Upper lobe of left lung (tissue), 6 donors: ENCODE data around the gene PCYT2. TPM values are rescaled to one million over a fixed set of nuclear protein-coding genes. Genes with fewer than 3 reads are reported as not detected.

Experiments used
- ATAC-seq, 2 donors: fragments of 200-7000 bp; cut with Tn5 transposase; one replicate each; pipeline ENCODE4 v1.9.1; 2022; ENCODE audit warnings: mild to moderate bottlenecking in 2 of 2, moderate library complexity in 2 of 2; ENCODE audit not compliant: low FRiP score in 2 of 2
- DNase-seq, 2 donors: peaks; one replicate each; pipeline ENCODE4 v3.0.0-alpha.2; 2019 to 2020
- H3K27ac ChIP-seq, 4 donors: fragments of 200-600 bp; sonication (generic); one replicate each; pipeline ENCODE4 v1.5.1; 2016 to 2019
- H3K27me3 ChIP-seq, 4 donors: fragments of 200-600 bp; sonication (generic); one replicate each; pipeline ENCODE4 v1.5.1; 2017 to 2019
- H3K36me3 ChIP-seq, 4 donors: fragments of 200-600 bp; sonication (generic); one replicate each; pipeline ENCODE4 v1.5.1; 2016 to 2019
- H3K4me1 ChIP-seq, 4 donors: fragments of 200-600 bp; sonication (generic); one replicate each; pipeline ENCODE4 v1.5.1; 2018 to 2019
- H3K4me3 ChIP-seq, 4 donors: fragments of 200-600 bp; sonication (generic); one replicate each; pipeline ENCODE4 v1.5.1; 2017 to 2019; ENCODE audit warnings: mild to moderate bottlenecking in 2 of 4, moderate library complexity in 1 of 4
- H3K9me3 ChIP-seq, 4 donors: fragments of 200-600 bp; sonication (generic); one replicate each; pipeline ENCODE4 v1.5.1; 2018 to 2019
- EP300 ChIP-seq, 4 donors: sonication (generic); formaldehyde crosslinking; IDR thresholded peaks; one replicate each; pipeline ENCODE4 v1.5.1; 2017; ENCODE audit warnings: antibody characterized with exemption in 4 of 4, control low read depth in 2 of 4
- POLR2A ChIP-seq, 4 donors: fragments of 450-650 bp; IDR thresholded peaks; one replicate each; pipeline ENCODE4 v1.5.1; 2016 to 2017; ENCODE audit warnings: antibody characterized with exemption in 4 of 4, mild to moderate bottlenecking in 2 of 4
- POLR2AphosphoS5 ChIP-seq, 2 donors: sonication (generic); formaldehyde crosslinking; IDR thresholded peaks; one replicate each; pipeline ENCODE4 v1.5.1; 2017; ENCODE audit warnings: antibody characterized with exemption in 2 of 2
- WGBS, 2 donors: methylation state at CpG; one replicate each; pipeline ENCODE4 v1.1.5; 2017 to 2018; 5-methylcytosine and 5-hydroxymethylcytosine counted together
- total RNA-seq, 6 donors: library from RNA; depleted of rRNA in 4 of 6; stranded (reverse); fragments of >200 nt in 4 of 6; gene quantifications; one replicate each; pipeline versions ENCODE4 v1.1.0 to v1.2.1, GENCODE V29; 2016 to 2021
- TF ChIP-seq, protein P1 (sequence below), 6 experiments: fragments of 450-650 bp in 4 of 6; fragments of 200-600 bp in 2 of 6; sonication (generic) in 2 of 6; IDR thresholded peaks; one replicate each; pipeline ENCODE4 v1.5.1; 2016 to 2019; ENCODE audit warnings: antibody characterized with exemption in 6 of 6
- donor health status: DM: no; HTN: no; CAD: no; lungs with moderate emphysema.
- donor health status: DM: no; HTN: yes; CAD: no; lungs with severe emphysema.

Gene PCYT2
- total RNA-seq, 6 donors from 2014 or later: 29.1 to 63.1 (median 52.2) TPM

DNA sequence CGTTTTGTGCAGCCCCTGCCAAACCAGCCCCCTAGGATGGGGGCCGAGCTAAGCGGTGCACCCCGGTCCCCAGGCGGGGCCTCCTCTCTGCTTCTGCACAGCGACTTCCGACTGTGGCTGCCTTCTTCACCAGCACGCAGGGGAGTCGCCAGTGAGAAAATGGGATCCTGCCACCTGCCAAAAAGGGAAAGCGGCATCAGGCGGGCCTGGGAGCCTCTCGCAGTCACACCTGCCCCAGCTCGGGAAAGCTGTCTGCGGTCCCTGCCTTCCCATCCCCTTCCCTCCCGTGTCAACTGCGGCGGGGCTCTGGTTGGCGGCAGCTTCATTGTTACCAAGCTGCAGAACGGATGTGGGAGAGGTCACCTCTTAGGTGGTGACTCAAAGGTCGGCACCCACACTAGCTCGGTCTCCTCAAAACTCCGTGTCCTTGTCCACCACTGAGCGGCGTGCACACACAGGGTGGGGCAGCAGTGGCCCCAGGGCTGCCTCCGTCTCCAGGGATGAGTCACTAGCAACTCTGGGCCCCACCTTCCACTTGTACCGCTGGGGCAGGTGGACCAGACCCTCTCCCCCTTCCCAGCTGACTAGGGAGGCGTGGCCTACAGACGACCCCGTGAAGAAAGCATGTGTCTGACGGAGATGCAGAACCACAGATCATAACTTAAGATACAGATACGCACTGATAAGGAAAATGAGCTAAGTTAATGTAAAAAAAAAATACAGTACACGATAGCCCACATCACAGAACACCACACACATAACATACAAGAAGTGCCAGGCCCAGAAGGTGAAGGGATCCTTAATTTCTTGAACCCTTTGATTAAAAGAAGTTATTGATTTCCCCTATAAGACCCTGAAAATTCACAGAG lies 1.5 kb upstream of the PCYT2 start:
- peak overlapping the region in 1 of 4 donors; percentile 68 for H3K27ac ChIP-seq
- H3K9me3 ChIP-seq: no peaks in the 10 kb centered on the region
- no peaks in the 10 kb centered on the region for H3K27me3 ChIP-seq
- H3K4me1 ChIP-seq: peaks cover 16 to 46% (median 30%) of the 10 kb centered on the region in 4 donors
- TF ChIP-seq POLR2A (IDR thresholded peaks at IDR 0.05) (no peak), POLR2AphosphoS5 (IDR thresholded peaks at IDR 0.05) (no peak)
- peaks cover 10 to 51% (median 45%) of the 10 kb centered on the region in 4 donors for H3K36me3 ChIP-seq
- DNase-seq (peak in 1 of 2 donors; percentile 54), ATAC-seq (no peak)
- 88 to 89% methylated on average over 25 to 32 of the region's 32 CpGs for WGBS, 2 donors
- no peak overlapping the region for H3K4me3 ChIP-seq

DNA sequence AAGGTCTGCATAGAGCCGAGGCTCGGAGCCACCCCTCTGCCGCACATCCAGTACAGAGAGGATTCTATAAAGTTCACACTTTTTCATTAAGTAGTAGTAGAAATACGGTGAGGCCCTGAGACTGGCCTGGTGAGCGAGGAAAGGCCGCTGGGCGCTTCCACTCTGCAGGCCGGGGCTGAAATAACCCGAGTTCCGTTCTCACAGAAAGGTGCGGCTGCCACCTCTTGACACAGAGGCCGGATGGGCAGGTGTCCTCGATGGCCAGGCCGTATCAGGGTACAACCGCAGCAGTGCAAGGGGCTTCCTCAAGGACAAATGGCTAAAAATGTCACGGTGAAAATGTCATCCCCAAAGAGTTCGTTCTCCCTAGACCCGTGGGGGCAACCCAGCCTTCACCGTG lies 770 bp upstream of the PCYT2 start:
- peaks cover 10 to 58% (median 52%) of the 10 kb centered on the region in 4 donors for H3K36me3 ChIP-seq
- H3K27me3 ChIP-seq: no peaks in the 10 kb centered on the region
- peak overlapping the region in 3 of 4 donors; percentile 33 to 98 (median 89) for H3K4me3 ChIP-seq
- peaks cover 12 to 39% (median 25%) of the 10 kb centered on the region in 4 donors for H3K4me1 ChIP-seq
- no peaks in the 10 kb centered on the region for H3K9me3 ChIP-seq
- 78 to 85% methylated on average over 17 to 19 of the region's 19 CpGs for WGBS, 2 donors
- peak overlapping the region; percentile 2 to 68 (median 56) for H3K27ac ChIP-seq
- TF ChIP-seq, protein P1, sequence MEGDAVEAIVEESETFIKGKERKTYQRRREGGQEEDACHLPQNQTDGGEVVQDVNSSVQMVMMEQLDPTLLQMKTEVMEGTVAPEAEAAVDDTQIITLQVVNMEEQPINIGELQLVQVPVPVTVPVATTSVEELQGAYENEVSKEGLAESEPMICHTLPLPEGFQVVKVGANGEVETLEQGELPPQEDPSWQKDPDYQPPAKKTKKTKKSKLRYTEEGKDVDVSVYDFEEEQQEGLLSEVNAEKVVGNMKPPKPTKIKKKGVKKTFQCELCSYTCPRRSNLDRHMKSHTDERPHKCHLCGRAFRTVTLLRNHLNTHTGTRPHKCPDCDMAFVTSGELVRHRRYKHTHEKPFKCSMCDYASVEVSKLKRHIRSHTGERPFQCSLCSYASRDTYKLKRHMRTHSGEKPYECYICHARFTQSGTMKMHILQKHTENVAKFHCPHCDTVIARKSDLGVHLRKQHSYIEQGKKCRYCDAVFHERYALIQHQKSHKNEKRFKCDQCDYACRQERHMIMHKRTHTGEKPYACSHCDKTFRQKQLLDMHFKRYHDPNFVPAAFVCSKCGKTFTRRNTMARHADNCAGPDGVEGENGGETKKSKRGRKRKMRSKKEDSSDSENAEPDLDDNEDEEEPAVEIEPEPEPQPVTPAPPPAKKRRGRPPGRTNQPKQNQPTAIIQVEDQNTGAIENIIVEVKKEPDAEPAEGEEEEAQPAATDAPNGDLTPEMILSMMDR (IDR thresholded peaks at IDR 0.05): no peak
- TF ChIP-seq POLR2A (IDR thresholded peaks at IDR 0.05) (no peak), POLR2AphosphoS5 (IDR thresholded peaks at IDR 0.05) (no peak), EP300 (IDR thresholded peaks at IDR 0.05) (no peak)
- DNase-seq (no peak), ATAC-seq (no peak)

DNA sequence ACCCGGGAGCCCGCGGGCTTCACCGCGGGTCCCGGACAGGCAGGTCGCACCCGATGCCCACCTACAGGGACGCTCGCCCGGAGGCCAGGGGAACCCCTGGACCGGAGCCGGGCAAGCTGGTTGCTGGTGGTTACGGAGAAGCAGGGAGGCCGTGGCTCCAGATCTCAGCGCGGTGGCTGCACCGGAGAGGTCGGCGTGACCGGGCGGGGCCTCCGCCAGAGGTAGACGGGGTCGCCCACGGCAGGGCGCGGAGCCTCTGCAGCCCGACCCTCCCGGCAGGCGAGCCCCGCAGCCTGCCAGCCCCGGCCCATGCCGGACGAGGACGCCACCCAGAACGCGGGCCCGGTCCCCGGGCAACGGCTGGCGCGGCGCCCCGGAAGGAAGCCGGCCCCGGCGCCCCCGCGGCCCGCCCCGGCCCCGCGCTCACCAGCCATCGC lies 341 bp downstream of the PCYT2 start:
- ATAC-seq (no peak), DNase-seq (no peak)
- peak overlapping the region in 3 of 4 donors; percentile 59 to 81 (median 62) for H3K27ac ChIP-seq
- peaks cover 10 to 65% (median 60%) of the 10 kb centered on the region in 4 donors for H3K36me3 ChIP-seq
- H3K27me3 ChIP-seq: no peaks in the 10 kb centered on the region
- TF ChIP-seq, protein P1 (IDR thresholded peaks at IDR 0.05): peak in 1 of 6 experiments; percentile 13
- TF ChIP-seq POLR2AphosphoS5 (IDR thresholded peaks at IDR 0.05): no peak
- H3K4me3 ChIP-seq: peak overlapping the region; percentile 45 to 98 (median 88)
- 0% methylated on average over 1 to 35 of the region's 55 CpGs for WGBS, 2 donors
- no peaks in the 10 kb centered on the region for H3K9me3 ChIP-seq
- H3K4me1 ChIP-seq: peaks cover 8 to 28% (median 17%) of the 10 kb centered on the region in 4 donors

DNA sequence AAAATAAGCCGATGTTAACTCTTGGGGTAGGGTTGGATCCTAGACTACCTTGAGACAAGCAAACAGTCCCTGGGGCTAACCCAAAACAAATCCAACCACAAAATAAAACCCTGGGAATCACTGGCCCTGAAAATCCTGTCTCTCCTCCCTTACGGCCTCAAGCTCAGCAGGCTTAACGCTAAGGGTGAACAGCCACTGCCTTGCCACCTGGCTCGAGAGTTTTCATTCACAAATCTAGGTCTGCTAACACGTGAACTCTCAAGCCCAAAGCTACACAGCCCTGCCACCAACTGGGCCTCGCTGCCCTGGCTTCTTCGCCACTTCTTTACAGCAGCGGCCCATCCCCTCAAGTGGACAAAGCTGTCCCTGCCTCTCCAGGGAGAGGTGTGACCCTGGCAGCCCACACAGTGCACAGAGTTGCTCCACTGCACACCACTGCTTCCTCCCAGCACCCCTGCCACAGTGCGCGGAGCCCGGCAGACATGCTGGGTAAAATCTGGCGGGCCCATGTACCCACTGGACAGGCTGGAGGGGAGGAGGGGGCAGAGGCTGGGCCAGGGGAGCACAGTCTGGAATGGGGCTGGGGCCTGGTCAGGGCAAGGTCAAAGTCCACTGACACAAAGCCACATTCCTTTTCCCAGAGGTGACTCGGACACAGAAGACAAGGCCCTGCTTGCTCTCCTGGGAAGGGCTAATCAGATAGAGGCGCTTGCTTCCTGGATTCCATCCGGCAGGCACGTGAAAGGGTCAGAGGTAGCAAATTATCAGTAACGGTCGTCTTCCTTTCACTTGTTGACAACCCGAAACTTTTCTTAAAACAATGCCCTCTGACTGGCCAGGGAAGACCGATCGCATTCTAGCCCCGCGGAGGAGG lies 996 bp downstream of the PCYT2 start:
- no peaks in the 10 kb centered on the region for H3K27me3 ChIP-seq
- WGBS, 2 donors: 37 to 49% methylated on average over 19 to 23 of the region's 23 CpGs
- H3K36me3 ChIP-seq: peaks cover 10 to 61% (median 58%) of the 10 kb centered on the region in 4 donors
- H3K4me3 ChIP-seq: peak overlapping the region; percentile 45 to 98 (median 88)
- peak in 1 of 2 donors; percentile 77 for DNase-seq
- H3K4me1 ChIP-seq: peaks cover 8 to 23% (median 17%) of the 10 kb centered on the region in 4 donors
- ATAC-seq: no peak
- no peaks in the 10 kb centered on the region for H3K9me3 ChIP-seq
- H3K27ac ChIP-seq: peak overlapping the region in 3 of 4 donors; percentile 59 to 81 (median 62)
- TF ChIP-seq POLR2AphosphoS5 (IDR thresholded peaks at IDR 0.05): no peak
- no peak for TF ChIP-seq POLR2A (IDR thresholded peaks at IDR 0.05)
- TF ChIP-seq, protein P1 (IDR thresholded peaks at IDR 0.05): no peak
- TF ChIP-seq EP300 (IDR thresholded peaks at IDR 0.05): no peak

DNA sequence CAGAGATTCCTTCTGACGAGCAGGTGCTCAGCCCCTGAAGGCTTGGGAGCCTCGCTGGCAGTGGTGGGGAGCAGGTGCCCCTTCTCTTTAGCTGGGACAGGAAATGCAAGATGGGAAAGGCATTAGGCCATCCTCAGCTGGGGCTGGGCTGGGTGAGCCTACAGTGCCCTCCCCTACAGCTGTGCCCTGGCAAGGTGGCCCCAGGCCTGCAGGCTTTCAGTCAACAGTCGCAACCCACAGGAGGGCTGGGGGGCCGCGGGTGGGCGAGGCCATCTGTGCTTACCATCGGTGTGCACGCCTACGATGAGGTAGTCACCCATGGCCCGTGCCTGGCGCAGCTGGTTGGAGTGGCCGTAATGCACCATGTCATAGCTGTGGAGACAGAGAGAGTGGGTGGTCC lies 2.0 kb downstream of the PCYT2 start:
- no peak overlapping the region for H3K4me3 ChIP-seq
- no peak for ATAC-seq
- peak in 1 of 2 donors; percentile 69 for DNase-seq
- no peaks in the 10 kb centered on the region for H3K27me3 ChIP-seq
- no peak overlapping the region for H3K27ac ChIP-seq
- TF ChIP-seq EP300 (IDR thresholded peaks at IDR 0.05) (no peak), POLR2A (IDR thresholded peaks at IDR 0.05) (no peak), POLR2AphosphoS5 (IDR thresholded peaks at IDR 0.05) (no peak)
- TF ChIP-seq, protein P1 (IDR thresholded peaks at IDR 0.05): no peak
- H3K4me1 ChIP-seq: peaks cover 8 to 23% (median 17%) of the 10 kb centered on the region in 4 donors
- WGBS, 2 donors: 94 to 96% methylated on average over 4 to 5 of the region's 12 CpGs
- H3K36me3 ChIP-seq: peaks cover 7 to 59% (median 55%) of the 10 kb centered on the region in 4 donors
- H3K9me3 ChIP-seq: no peaks in the 10 kb centered on the region
